HCT116 (cell line): Measurements from ENCODE around the gene ZNF835. TPM values are rescaled to one million over a fixed set of nuclear protein-coding genes. Genes with fewer than 3 reads are reported as not detected.
A peak's percentile ranks its signal among the peaks of the same experiment; 100 is the strongest.

Experiments used
- ATAC-seq: fragments of 200-7000 bp; cut with Tn5 transposase; 2 replicates; pipeline ENCODE4 v1.9.1; 2020; ENCODE audit warnings: mild to moderate bottlenecking, moderate library complexity
- BruUV-seq: library from RNA; stranded (reverse); fragments of 400-500 nt; replicated peaks from 2 replicates; lab custom pipeline; 2021; lab: Mats Ljungman, UMichigan
- CTCF ChIA-PET: fragments of 300-600 bp; sonication (Branson Sonifier 250); formaldehyde crosslinking; loops from one replicate; lab custom pipeline; 2021; ENCODE audit warnings: antibody characterized with exemption; lab: Charles Lee
- POLR2A ChIA-PET: fragments of 300-600, 350-600 bp; sonication (Branson Sonifier 250); formaldehyde crosslinking; loops from one replicate; lab custom pipeline; 2021; ENCODE audit warnings: antibody characterized with exemption; lab: Charles Lee
- RAD21 ChIA-PET, 2 experiments: fragments of 300-600 bp; sonication (Branson Sonifier 250); formaldehyde crosslinking; loops; one replicate each; lab custom pipeline; 2023; ENCODE audit warnings: low total read pairs in 2 of 2; ENCODE audit not compliant: uncharacterized antibody in 2 of 2, unreplicated experiment in 2 of 2, low non-redundant PET in 1 of 2; lab: Charles Lee
- DNase-seq: peaks from one replicate; pipeline ENCODE4 v3.0.0-alpha.2; 2010; ENCODE audit warnings: low read depth, low spot score
- H2AFZ ChIP-seq: fragments of 200-600 bp; shearing (Covaris generic), sonication (generic); 2 replicates; pipeline ENCODE4 v1.6.1; 2017; ENCODE audit warnings: low read depth, mixed run types, mixed read lengths, antibody characterized with exemption, low read length; ENCODE audit not compliant: poor library complexity, severe bottlenecking
- H3K27ac ChIP-seq: 2 replicates; pipeline ENCODE4 v1.5.1; 2012; ENCODE audit warnings: low read depth, low read length
- H3K27me3 ChIP-seq: fragments of 200-600 bp; sonication (generic); 2 replicates; pipeline ENCODE4 v1.6.1; 2016; ENCODE audit warnings: mixed run types, low read length, mixed read lengths; ENCODE audit not compliant: insufficient read depth
- H3K36me3 ChIP-seq, 2 experiments: fragments of 200-500 bp in 1 of 2; fragments of 200-600 bp in 1 of 2; sonication (Bioruptor generic) in 1 of 2; sonication (generic) in 1 of 2; 2 replicates each; pipeline versions ENCODE4 v1.5.1 to v1.6.1; 2014 to 2016; ENCODE audit warnings: low read length in 2 of 2, inconsistent platforms in 1 of 2, mixed read lengths in 1 of 2, mixed run types in 1 of 2; ENCODE audit not compliant: insufficient read depth in 2 of 2, control insufficient read depth in 1 of 2
- H3K4me1 ChIP-seq, 2 experiments: fragments of 200-600 bp in 1 of 2; sonication (generic) in 1 of 2; 2 replicates each; pipeline versions ENCODE4 v1.5.1 to v1.6.1; 2012 to 2017; ENCODE audit warnings: low read length in 2 of 2, inconsistent platforms in 1 of 2, mild to moderate bottlenecking in 1 of 2, mixed read lengths in 1 of 2, mixed run types in 1 of 2, moderate library complexity in 1 of 2; ENCODE audit not compliant: insufficient read depth in 2 of 2, control insufficient read depth in 1 of 2
- H3K4me2 ChIP-seq: fragments of 200-600 bp; sonication (generic); 2 replicates; pipeline ENCODE4 v1.6.1; 2017; ENCODE audit warnings: mixed run types, low read length, mixed read lengths
- H3K4me3 ChIP-seq, 2 experiments: fragments of 200-600 bp in 1 of 2; sonication (generic) in 1 of 2; replicated peaks in 1 of 2; 2 replicates each; pipeline ENCODE4 v1.5.1; 2011 to 2016; ENCODE audit warnings: low read length in 2 of 2, control low read depth in 1 of 2, low read depth in 1 of 2, mild to moderate bottlenecking in 1 of 2, mixed read lengths in 1 of 2, mixed run types in 1 of 2
- H3K79me2 ChIP-seq: fragments of 200-600 bp; sonication (generic); 2 replicates; pipeline ENCODE4 v1.6.1; 2017; ENCODE audit warnings: mild to moderate bottlenecking, mixed run types, low read length, moderate library complexity, mixed read lengths; ENCODE audit not compliant: insufficient read depth
- H3K9ac ChIP-seq: fragments of 200-600 bp; sonication (generic); 2 replicates; pipeline ENCODE4 v1.6.1; 2016; ENCODE audit warnings: low read length, mixed read lengths
- H3K9me2 ChIP-seq: fragments of 200-600 bp; sonication (generic), shearing (Covaris generic); 2 replicates; pipeline ENCODE4 v1.6.1; 2017; ENCODE audit warnings: mixed run types, mild to moderate bottlenecking, moderate library complexity; ENCODE audit not compliant: insufficient read depth
- H3K9me3 ChIP-seq, 2 experiments: fragments of 200-500 bp in 1 of 2; fragments of 200-600 bp in 1 of 2; sonication (Bioruptor generic) in 1 of 2; sonication (generic) in 1 of 2; 2 replicates each; pipeline ENCODE4 v1.6.1; 2014 to 2017; ENCODE audit warnings: low read length in 2 of 2, mixed read lengths in 2 of 2, inconsistent platforms in 1 of 2, low read depth in 1 of 2, mild to moderate bottlenecking in 1 of 2, mixed run types in 1 of 2, moderate library complexity in 1 of 2; ENCODE audit not compliant: control insufficient read depth in 1 of 2, insufficient read depth in 1 of 2
- H4K20me1 ChIP-seq: fragments of 200-600 bp; sonication (generic), shearing (Covaris generic); 2 replicates; pipeline ENCODE4 v1.6.1; 2017; ENCODE audit warnings: mixed run types, mild to moderate bottlenecking, moderate library complexity; ENCODE audit not compliant: insufficient read depth
- CEBPB ChIP-seq: IDR thresholded peaks from 2 replicates; pipeline ENCODE4 v1.6.1; 2012; ENCODE audit warnings: low read depth
- EGR1 ChIP-seq: IDR thresholded peaks from 2 replicates; pipeline ENCODE4 v1.6.1; 2012; ENCODE audit warnings: low read depth
- ELF1 ChIP-seq: IDR thresholded peaks from 2 replicates; pipeline ENCODE4 v1.6.1; 2012; ENCODE audit warnings: low read depth, borderline replicate concordance
- FOSL1 ChIP-seq: IDR thresholded peaks from 2 replicates; pipeline ENCODE4 v1.6.1; 2012; ENCODE audit warnings: low read depth
- JUND ChIP-seq: IDR thresholded peaks from 2 replicates; pipeline ENCODE4 v1.6.1; 2012
- POLR2AphosphoS5 ChIP-seq: IDR thresholded peaks from 2 replicates; pipeline ENCODE4 v1.6.1; 2011; ENCODE audit warnings: mild to moderate bottlenecking, low read depth, low read length, moderate library complexity
- TCF7L2 ChIP-seq: IDR thresholded peaks from 2 replicates; pipeline ENCODE4 v1.7.0; 2011; ENCODE audit warnings: borderline replicate concordance, inconsistent platforms; ENCODE audit not compliant: insufficient read depth, insufficient read length; ENCODE audit errors: extremely low read depth
- YY1 ChIP-seq: IDR thresholded peaks from 2 replicates; pipeline ENCODE4 v1.6.1; 2011; ENCODE audit warnings: low read length, low read depth, moderate library complexity, mild to moderate bottlenecking; ENCODE audit not compliant: insufficient replicate concordance; ENCODE audit errors: extremely low read depth
- ZFX ChIP-seq: fragments of 450-650 bp; IDR thresholded peaks from 2 replicates; pipeline ENCODE4 v1.6.1; 2017
- ZNF274 ChIP-seq: fragments of 200-500 bp; sonication (Bioruptor generic); IDR thresholded peaks from 2 replicates; pipeline ENCODE4 v1.6.1; 2014; ENCODE audit warnings: mild to moderate bottlenecking, low read depth, low read length, inconsistent platforms
- intact Hi-C: fragments of 100-400 bp; cut with micrococcal nuclease; formaldehyde crosslinking; loops from 2 replicates; pipeline ENCODE4 v1.10.0; 2022
- total RNA-seq: library from RNA; stranded (reverse); gene quantifications from one replicate; pipeline ENCODE4 v1.2.1, GENCODE V29; 2021; ENCODE audit not compliant: unreplicated experiment
- TF ChIP-seq, protein P1 (sequence below): IDR thresholded peaks from 2 replicates; pipeline ENCODE4 v1.6.1; 2012
- TF ChIP-seq, protein P2 (sequence below): IDR thresholded peaks from 2 replicates; pipeline ENCODE4 v1.6.1; 2012; ENCODE audit warnings: low read depth

Gene ZNF835
- total RNA-seq, 1 experiment from 2014 or later, result not detected

DNA sequence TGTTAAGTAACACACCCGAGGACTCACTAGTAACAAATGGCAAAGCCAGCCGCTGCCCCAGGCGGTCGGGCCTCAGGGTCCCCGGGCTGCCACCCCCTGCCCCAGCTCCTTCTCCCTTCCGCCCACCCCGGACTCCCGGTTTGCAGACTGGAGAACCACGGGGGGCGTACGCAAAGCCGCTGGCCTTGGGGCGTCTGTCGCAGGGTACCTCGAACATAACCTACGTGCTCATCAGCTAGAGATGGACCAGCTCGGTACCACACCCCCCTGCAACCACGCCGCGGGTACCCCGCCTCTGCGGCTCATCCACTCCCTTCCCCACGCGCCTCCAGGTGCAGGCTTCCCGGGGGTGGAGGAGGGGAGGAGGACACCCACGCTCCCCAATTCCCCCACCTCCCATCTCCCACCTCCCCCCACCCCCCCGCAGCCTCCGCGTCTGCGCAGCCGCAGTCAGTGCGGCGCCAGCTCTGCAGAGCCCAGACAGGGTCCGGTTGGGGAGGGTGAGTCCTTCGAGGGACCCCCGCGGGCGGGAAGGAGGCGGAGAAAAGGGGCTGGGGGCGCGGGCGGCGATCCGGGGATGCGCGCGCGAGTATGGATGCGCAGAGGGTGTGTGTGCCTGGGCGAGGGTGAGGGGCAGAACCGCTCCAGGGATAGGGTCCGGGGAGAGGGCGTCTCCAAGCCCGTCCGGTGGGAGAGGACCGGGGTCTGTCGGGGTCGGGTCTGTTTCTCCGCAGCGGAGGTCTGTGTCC is 28.7 kb downstream of the ZNF835 start, which contains the start of gene SMIM17 (continued):
- TF ChIP-seq EGR1 (no peak), FOSL1 (no peak), CEBPB (no peak), ZFX (no peak), ELF1 (no peak), JUND (no peak), TCF7L2 (no peak), POLR2AphosphoS5 (no peak)
- TF ChIP-seq, protein P1, sequence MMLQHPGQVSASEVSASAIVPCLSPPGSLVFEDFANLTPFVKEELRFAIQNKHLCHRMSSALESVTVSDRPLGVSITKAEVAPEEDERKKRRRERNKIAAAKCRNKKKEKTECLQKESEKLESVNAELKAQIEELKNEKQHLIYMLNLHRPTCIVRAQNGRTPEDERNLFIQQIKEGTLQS, result no peak

DNA sequence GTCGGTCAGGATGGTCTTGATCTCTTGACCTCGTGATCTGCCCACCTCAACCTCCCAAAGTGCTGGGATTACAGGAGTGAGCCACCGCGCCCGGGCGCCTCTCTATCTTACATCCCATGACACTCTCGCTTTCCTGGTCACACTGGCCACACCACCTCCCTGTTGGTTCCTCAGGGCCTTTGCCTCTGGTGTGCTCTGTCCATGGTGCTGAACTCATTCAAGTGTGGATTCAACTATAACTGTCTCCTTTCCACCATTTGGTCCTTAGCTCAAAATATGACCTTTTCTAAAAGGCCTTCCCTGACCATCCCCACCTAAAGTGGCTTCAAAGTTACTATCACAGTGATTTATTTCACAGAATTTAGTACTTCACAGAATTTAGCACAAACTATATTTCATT is 32.3 kb downstream of the ZNF835 start:
- TF ChIP-seq, protein P2, sequence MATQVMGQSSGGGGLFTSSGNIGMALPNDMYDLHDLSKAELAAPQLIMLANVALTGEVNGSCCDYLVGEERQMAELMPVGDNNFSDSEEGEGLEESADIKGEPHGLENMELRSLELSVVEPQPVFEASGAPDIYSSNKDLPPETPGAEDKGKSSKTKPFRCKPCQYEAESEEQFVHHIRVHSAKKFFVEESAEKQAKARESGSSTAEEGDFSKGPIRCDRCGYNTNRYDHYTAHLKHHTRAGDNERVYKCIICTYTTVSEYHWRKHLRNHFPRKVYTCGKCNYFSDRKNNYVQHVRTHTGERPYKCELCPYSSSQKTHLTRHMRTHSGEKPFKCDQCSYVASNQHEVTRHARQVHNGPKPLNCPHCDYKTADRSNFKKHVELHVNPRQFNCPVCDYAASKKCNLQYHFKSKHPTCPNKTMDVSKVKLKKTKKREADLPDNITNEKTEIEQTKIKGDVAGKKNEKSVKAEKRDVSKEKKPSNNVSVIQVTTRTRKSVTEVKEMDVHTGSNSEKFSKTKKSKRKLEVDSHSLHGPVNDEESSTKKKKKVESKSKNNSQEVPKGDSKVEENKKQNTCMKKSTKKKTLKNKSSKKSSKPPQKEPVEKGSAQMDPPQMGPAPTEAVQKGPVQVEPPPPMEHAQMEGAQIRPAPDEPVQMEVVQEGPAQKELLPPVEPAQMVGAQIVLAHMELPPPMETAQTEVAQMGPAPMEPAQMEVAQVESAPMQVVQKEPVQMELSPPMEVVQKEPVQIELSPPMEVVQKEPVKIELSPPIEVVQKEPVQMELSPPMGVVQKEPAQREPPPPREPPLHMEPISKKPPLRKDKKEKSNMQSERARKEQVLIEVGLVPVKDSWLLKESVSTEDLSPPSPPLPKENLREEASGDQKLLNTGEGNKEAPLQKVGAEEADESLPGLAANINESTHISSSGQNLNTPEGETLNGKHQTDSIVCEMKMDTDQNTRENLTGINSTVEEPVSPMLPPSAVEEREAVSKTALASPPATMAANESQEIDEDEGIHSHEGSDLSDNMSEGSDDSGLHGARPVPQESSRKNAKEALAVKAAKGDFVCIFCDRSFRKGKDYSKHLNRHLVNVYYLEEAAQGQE, result peak; percentile 51
- TF ChIP-seq YY1, result no peak
- no peak for TF ChIP-seq ZNF274
- POLR2A ChIA-PET, result no interaction called here
- no peak for DNase-seq
- Histone ChIP-seq H3K79me2 (no peaks in the 10 kb centered on the region), H3K36me3 (no peaks in the 10 kb centered on the region), H3K4me3 (no peak overlapping the region), H2AFZ (no peak overlapping the region), H3K4me2 (no peak overlapping the region), H3K9me3 (peaks cover 5 to 20% of the 10 kb centered on the region in 2 experiments; a peak in 2 of 4 replicates), H3K27ac (no peak overlapping the region), H3K9me2 (no peaks in the 10 kb centered on the region), H3K9ac (no peak overlapping the region), H4K20me1 (no peaks in the 10 kb centered on the region), H3K4me1 (no peaks in the 10 kb centered on the region), H3K27me3 (no peaks in the 10 kb centered on the region)
- CTCF ChIA-PET, result no interaction called here
- BruUV-seq, result no TSS peak
- RAD21 ChIA-PET, result no interaction called here
- no peak for ATAC-seq
- intact Hi-C loops, result no loop called here
